Epithelial cell of esophagus (primary cell): ENCODE data around the gene STK10.

Experiments
- DNase-seq: peaks from one replicate; pipeline ENCODE4 v3.0.0; 2010; ENCODE audit warnings: low read depth
- H3K4me3 ChIP-seq: 2 replicates; pipeline ENCODE4 v1.5.1; 2011; ENCODE audit warnings: mild to moderate bottlenecking, low read length, control low read depth
- TF ChIP-seq, protein P1 (sequence below): IDR thresholded peaks from 2 replicates; pipeline ENCODE4 v1.5.1; 2011; ENCODE audit warnings: low read depth, mild to moderate bottlenecking, low read length, control low read depth, inconsistent platforms; ENCODE audit not compliant: insufficient read depth; ENCODE audit errors: missing control alignments

The STK10 gene

DNA sequence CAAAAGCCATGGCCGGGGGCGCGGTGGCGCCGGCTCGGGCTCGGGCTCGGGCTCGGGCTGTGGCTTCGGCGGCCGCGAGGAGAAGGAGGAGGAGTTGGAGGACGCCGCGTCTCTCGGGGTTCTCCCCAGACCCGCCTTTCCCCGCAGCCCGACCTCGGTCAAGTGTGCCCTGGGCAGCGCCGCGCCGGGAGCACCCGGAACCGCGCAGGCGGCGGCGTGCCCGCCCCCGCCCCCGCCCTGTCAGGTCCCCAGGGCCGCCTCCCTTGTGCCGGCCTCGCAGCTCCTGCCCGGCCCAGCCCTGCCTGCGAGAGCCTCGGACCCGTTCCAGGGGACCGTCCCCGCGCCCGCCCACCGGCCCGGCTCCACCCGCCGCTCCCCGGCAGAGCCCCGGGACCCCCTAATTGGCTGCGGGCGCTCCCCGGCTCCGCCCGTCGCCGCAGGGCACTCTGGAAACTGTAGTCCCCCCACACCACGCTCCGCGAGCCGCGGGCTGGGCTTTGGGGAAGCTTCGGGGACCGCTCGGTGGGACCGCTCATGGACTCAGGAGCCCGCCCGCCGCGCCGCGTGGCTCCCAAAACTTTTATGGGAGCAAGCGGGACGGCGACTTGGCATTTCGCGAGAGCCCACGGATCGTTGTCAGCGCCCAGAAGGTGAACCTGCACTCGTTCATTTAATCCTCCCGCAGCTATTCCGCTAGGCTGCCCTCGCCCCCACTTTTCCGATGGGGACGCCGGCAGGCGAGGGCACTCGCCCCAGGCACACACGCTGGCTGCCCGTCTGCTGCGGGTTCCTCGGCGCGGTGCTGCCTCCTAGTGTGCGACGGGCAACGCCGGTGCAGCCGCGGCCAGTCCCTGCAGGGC is at the start of gene STK10:
STK10 (minus strand) TSS at position 192 of the 860 bp plus-strand sequence; CDS start at position 10, 182 bp downstream.
- DNase-seq, result peak; percentile 92
- H3K4me3 ChIP-seq, result peak within 1 kb of the TSS; percentile 64
- TF ChIP-seq, protein P1, sequence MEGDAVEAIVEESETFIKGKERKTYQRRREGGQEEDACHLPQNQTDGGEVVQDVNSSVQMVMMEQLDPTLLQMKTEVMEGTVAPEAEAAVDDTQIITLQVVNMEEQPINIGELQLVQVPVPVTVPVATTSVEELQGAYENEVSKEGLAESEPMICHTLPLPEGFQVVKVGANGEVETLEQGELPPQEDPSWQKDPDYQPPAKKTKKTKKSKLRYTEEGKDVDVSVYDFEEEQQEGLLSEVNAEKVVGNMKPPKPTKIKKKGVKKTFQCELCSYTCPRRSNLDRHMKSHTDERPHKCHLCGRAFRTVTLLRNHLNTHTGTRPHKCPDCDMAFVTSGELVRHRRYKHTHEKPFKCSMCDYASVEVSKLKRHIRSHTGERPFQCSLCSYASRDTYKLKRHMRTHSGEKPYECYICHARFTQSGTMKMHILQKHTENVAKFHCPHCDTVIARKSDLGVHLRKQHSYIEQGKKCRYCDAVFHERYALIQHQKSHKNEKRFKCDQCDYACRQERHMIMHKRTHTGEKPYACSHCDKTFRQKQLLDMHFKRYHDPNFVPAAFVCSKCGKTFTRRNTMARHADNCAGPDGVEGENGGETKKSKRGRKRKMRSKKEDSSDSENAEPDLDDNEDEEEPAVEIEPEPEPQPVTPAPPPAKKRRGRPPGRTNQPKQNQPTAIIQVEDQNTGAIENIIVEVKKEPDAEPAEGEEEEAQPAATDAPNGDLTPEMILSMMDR, result peak; percentile 65

DNA sequence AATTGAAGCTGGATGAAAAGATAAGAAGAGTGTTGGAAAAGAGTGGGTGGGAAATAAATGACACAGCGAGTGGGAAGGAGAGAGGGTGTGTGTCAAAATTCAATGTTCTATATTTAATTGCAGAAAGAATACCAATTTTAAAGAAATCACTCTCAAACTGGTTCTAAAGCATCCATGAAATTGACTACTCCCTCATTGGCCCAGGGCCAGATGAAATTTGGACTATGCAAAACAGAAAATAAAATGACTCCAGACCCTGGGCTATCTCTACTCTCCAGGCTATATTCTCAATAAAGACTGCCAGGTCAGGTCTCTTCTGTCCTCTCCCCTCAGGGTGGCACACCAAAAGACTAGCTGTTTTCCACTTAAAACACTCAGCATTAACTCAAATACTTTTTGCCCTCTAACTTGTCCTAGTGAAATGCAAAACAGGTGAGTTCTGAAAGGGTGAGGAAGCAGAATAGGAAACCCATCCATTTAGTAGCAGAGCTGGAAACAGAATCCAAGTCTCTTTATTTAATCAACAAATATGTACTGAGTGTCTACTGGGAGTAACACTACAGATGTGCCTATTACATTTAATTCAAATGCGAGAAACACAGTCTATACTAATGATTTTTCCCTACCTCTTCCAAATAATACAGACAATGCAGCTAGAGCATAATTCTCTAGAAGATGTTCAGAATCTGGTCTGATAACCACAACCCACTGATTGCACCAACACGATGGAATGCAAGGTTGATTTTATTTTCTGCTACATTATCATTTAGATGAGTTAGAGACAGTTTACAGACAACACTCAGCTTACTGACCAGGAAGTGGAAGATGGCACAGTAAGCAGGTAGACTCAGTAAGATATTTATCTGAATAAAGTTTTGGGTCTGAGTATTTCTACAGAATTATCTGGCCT is 48.1 kb upstream of the STK10 start:
- H3K4me3 ChIP-seq, result no peak overlapping the region
- TF ChIP-seq, protein P1, result no peak
- no peak for DNase-seq

DNA sequence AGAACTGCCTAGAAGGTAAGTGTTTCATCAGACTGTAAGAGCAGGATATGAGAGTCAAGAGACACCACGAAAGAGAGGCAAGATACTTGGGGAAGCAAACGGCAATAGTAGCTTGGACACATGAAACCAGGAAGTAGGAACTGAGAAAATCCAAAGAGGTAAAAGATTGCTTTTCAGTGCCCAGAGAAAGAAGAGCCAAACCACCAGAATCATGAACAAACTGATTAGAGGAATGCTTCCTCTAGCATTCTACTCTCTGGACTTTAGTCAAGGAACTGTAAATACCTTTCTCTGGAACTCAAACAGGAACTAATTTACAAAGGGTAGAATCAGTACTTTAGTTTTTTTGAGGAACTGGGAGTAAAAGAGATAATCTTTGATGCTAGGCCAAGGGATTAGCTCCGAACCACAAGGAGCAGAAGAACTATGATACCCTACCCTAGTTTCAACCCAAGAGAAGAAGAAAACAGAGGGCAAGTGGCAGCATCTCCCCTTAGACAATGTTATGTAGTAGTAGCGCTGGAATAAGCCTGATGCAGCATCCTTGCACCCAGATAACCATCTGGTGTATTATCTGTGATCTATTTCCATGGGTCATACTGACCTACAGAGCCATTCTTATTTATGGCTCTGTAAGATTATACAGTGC is 47.2 kb upstream of the STK10 start:
- TF ChIP-seq, protein P1, result no peak
- H3K4me3 ChIP-seq, result no peak overlapping the region
- no peak for DNase-seq

DNA sequence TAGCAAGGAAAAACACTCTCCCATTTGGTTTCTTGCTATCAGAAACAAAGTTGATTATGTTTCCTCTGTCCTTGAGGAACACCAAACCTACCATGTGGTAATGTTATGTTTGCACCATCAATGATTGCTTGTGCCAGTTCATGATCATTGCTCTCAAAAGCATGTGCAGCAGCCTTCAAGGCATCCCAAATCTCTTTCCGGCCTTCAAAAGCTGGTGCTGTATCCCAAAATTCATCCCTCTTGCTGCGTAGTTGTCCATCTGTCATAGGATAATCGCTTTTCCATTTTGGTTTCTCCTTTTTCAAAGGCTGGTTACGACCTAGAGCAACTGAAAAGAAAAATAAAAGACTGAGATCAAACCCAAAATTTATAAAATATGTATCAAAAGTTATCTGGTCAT is 46.0 kb upstream of the STK10 start:
- TF ChIP-seq, protein P1, result no peak
- no peak overlapping the region for H3K4me3 ChIP-seq
- no peak for DNase-seq

DNA sequence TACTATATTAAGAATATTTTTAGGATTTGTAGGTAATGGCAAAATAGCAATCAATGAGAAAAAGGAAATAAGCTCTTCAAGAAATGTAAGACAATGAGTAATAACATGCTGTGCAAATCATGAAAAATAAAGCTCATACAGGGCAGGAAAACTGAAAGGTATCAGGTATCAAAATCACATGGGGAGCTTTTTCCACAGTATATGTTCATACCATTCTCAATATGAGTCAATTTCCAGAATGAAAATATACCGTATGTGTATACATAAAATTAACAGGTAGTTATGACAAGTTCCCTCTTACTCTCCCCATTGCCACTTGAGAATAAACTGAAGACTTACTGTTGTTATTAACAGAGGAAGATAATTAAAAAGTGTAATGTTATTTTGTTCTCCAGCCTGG is 41.9 kb upstream of the STK10 start:
- DNase-seq, result no peak
- H3K4me3 ChIP-seq, result no peak overlapping the region
- TF ChIP-seq, protein P1, result no peak

DNA sequence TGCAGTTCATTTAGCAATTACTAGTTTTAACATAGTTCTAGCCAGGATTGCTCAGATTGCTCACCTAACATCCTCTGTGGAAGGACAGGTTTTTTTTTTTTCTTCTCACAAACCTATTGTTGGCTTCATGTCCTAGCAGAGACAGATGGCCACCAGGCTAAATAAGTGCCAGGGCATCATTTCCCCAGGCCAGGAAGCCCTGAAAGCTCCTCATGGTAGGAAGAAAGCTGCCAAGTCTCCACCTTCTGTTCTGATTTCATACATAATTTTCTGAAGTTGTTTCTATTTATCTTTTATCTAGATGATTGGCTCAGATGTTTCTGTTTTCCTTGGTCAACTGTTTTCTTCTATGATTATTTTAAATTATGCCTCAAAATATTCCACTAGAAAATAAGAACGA is 37.0 kb upstream of the STK10 start:
- no peak overlapping the region for H3K4me3 ChIP-seq

More for the DNA sequence above, 37.0 kb upstream of the STK10 start:
- DNase-seq, result no peak
- TF ChIP-seq, protein P1, result no peak
